ENCODE data around the gene BCL7C.
A peak's percentile ranks its signal among the peaks of the same experiment; 100 is the strongest.
"Not testable (repeated sequence)": the region's sequence is repeated elsewhere in the genome, so short reads cannot be mapped to it uniquely, and the experiment has no call there.

BCL7C gene

DNA sequence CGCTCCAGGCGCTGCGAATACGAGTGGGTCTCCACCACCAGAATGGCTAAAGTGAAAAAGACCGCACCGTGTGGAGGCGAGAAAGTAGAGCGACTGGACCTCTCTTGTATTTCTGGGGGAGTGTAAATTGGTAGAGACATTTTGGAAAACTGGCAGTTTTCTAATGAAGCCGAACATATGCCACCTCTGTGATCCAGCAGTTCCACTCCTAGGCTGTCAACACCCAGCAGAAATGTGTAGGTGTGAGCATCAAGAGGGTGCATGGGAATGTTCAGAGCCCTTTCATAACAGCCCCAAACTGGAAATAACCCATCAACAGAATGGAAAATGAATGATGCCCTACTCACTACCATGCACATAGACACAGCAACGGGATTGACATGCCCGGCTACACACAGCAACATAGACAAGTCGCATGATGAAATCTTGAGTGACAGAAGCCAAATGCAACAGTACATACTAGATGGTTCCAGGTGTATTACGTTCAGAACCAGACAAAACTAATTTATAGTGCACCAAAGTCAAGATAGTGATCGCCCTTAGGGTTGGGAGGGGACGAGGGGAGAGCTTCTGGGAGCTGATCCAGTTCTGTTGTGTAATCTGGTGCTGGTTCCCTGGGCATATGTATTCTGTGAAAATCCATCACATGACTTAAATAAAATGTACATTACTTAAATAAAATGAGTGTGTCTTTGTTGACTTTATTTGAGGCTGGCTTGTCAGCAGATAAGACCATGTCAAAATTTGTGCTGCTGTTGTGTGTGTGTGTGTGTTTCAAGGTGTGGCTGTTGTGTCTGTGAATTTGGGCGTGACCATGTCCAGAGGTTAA is 877 bp upstream of the BCL7C start:
- no peak for DNase-seq

DNA sequence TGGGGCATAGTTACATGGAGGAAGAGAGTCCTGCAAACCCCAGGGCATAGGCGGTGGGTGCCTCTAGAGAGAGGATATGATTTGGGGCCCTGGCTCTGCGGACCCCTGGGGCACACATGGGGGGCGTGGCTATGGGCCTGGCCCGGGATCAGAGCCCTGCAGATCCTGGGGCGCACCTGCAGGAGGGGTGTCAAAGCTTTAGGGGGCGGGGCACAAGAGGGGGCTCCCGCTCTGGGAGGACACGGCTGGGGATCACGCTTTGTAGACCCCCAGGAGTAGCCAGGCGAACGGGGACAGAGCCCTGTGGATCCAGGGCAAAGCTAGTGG is 497 bp downstream of the BCL7C start:
- DNase-seq = peak; percentile 28 to 38

DNA sequence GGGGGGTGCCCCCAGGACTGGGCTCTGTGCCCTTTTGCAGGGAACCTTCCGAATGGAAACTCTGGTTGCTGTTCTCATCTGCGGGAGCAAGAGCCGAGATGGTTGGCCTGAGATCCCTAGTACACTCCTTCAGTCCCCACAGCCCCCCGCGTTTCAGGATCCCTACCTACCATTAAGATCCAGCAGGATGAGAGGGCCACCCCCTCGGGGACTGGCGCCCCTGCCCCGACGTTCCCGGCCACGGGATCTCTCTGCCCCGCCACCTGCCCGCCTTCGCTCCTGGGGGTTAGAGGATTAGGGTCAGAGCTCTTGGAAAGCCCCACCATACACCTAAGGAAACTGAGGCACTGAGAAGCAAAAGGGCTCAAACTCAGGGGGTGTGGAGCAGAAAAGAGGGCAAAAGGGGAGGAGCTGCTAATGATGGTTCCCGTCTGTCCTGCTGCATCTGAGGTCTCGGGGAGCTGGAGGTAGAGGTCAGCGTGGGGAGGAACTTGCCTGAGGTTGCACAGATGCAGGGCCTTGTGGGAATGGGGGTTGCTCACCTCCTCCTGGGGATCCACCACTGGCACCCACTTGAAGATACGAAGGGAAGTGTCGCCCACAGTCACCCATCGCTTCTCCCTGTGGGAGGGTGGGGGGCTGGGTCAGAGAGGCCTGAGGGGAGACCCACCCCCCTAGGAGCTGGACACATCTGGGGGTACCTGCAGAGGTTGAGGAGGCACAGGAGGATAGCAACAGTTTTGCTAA is 1.0 kb downstream of the BCL7C start:
- DNase-seq = no peak

DNA sequence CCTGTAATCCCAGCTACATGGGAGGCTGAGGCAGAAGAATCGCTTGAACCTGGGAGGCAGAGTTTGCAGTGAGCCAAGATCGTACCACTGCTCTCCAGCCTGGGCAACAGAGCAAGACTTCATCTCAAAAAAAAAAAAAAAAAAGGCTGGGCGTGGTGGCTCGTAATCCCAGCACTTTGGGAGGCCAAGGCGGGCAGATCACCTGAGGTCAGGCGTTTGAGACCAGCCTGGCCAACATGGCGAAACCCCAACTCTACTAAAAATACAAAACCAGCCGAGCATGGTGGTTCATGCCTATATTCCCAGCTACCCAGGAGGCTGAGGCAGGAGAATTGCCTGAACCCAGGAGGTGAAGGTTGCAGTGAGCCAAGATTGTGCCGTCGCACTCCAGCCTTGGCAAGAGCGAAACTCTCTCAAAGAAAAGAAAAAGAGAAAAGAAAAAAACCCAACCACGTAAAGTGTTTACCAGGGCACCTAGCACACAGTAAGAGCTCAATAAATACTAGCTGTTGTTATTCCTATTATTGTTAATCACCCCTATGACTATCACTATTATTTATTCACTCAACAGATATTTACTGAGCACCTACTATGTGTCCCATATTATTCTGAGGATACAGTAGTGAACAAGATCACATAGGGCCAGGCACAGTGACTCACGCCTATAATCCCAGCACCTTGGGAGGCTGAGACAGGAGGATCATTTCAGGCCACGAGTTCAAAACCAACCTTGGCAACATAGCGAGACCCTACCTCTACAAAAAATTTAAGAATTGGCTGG is 2.6 kb downstream of the BCL7C start:
- not testable (repeated sequence) for DNase-seq

DNA sequence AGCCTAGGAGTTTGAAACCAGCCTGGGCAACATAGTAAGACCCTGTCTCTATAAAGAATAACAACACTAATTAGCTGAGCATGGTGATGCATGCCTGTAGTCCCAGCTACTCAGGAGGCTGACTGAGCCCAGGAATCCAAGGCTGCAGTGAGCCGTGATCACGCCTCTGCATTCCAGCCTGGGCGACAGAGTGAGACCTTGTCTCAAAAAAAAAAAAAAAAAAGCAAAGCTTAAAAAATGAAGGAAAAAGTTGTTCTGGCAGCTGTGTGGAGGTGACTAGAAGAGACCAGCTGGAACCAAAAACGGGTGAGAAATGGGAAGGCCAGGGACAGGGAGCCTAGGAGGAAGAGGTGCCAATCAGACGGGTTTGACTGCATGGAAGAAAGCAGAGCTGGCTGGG is 4.2 kb downstream of the BCL7C start:
- DNase-seq = no peak

DNA sequence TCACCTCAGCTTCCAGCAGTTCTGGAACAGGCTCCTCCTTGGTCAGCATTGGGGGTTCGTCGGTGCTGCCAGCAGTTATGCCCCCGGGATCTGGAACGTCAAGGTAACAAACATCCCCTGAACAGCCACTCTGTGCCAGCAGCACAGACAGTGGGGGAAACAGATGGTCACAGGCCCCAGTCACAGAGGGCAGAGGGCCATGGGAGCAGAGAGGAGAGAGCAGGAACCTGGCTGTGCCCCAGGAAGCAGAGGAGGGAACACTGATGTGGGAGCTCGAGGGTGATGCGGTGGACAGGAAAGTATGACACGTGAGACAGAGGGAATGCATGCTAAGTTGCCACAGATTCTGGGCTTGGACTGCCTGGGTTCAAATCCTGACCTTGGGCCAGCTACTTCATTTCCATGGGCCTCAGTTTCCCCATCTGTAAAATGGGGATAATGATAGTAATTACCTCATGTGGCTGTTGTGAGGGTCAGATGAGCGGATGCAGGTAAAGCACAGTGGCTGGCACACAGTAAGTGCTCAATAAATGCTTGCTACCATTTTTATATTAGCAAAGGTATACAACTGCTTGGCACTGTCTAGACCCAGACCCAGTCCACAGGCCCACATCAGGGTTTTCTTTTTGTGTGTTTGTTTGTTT is 4.9 kb downstream of the BCL7C start:
- DNase-seq = no peak

DNA sequence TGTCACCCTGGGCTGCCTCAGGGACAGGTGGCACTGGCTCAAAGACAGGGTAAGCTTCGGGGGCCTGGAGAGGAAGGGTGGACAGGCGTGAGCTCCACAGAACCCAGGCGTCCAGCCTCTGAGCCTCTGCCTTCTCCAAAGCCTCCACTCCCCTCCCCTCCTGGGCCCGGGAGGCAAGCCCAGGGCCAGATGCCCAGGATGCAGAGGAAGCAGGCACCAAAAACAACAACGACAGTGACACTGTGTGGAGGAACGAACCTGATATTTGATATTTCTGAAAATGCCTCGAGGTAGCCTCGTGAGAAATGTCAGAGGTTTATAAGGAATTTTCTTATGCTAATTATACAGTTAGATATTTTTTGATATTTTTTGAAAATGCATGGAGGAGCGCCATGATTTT is 6.0 kb downstream of the BCL7C start:
- no peak for DNase-seq

DNA sequence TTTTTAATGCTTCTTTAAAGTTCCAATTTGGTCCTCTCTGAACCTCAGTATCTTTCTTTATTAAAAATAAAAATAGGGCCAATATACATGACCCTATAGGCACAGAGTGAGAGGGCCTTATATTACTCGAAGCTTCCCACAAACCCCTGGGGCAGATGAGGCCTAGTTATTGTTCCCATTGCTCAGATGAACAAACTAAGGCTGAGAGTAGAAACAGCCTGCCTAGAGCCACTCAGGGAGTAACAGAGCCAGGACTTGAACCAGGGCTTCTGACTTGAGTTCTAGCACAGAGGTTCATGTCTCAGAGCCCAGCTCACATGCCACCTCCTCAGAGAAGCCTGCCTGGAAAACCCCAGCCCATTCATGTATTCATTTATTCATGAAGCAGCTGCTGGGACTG is 7.7 kb downstream of the BCL7C start:
- no peak for DNase-seq

DNA sequence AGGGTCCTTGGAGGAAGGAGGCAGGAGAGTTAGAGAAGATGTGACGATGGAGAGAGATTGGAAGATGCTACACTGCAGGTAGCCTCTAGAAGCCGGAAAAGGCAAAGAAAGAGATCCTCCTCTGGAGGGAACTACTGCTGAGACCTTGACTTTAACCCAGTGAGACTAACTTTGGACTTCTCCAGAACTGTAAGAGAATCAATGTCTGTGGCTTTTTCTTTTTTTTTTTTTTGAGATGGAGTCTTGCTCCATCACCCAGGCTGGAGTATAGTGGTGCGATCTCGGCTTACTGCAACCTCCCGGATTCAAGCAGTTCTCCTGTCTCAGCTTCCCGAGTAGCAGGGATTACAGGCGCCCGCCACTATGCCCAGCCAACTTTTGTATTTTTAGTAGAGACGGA is 8.7 kb downstream of the BCL7C start:
- no peak for DNase-seq

DNA sequence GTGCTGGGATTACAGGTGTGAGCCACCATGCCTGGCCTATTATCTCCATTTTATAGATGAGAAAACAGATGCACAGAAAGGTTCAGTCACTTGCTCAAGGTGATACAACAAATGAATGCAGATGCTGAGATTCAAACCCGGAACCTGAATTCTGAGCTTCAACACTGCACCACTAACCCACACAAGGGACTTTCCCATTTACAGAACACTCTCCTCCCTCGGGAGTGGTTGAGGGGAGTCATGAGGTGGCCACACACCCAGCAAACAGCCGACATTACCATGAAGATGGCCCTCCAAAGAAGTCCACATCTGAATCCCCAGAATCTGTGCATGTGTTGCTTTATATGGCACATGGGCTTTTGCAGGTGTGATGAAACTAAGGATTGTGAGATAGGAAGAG is 9.1 kb downstream of the BCL7C start:
- no peak for DNase-seq

DNA sequence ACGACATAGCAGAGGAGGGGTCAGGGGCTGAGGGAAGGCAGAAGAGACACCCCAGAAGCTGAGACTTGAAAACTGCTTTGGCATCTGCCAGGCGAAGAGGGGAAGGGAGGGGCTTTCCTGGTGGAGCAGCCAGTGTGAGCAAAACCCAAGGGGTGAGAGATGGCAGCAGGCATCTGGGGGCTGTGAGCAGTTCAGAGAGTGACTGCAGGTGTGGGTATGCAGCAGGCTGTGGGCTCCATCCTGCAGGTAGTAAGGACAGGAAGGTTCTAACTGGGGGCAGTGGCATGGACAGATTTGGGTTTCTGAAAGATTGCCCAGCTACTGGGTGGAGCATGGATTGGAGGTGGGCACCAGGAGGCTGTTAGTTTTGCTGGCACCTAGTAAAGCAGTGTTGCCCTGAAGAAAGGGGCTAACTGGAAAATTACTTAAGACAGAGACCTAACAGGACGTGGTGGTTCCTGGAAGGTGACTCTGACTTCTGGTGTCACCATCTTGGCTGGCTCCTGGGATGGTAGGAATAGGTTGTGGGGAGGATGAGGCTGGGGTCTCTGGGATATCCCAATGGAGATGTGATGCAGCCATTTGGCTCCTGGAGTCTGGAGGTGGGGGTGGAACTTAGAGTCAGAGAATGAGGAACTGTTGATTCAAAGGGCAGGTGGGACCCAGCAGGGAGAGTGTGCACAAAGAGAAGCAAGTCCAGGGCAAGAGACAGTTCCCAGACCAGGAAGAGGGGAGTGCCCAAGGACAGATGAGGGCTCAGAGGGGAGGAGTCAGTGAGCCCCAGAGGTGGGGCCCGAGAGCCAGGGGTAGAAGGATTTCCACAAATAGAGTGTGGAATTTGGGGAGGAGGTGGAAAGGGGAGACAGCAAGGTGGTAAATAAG is 11.2 kb downstream of the BCL7C start:
- no peak for DNase-seq

DNA sequence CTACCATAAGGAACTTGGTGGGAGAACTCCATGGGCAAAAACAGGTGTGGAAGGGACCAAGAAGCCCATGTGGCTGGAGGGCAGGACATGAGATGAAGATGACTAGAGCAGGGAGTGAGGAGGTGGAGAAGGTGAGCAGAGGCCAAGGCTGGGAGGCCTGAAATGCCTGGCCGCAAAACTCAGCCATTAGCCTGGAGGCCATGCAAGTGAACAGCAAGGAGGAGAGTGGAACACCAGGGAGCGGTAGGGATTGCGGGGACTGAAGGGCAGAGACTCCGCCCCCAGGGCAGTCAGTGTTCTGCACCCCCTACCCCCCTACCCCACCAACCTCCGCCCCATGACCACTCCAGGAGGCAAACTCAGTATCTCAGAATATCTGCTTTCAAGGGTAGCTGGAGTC is 17.0 kb downstream of the BCL7C start:
- no peak for DNase-seq

DNA sequence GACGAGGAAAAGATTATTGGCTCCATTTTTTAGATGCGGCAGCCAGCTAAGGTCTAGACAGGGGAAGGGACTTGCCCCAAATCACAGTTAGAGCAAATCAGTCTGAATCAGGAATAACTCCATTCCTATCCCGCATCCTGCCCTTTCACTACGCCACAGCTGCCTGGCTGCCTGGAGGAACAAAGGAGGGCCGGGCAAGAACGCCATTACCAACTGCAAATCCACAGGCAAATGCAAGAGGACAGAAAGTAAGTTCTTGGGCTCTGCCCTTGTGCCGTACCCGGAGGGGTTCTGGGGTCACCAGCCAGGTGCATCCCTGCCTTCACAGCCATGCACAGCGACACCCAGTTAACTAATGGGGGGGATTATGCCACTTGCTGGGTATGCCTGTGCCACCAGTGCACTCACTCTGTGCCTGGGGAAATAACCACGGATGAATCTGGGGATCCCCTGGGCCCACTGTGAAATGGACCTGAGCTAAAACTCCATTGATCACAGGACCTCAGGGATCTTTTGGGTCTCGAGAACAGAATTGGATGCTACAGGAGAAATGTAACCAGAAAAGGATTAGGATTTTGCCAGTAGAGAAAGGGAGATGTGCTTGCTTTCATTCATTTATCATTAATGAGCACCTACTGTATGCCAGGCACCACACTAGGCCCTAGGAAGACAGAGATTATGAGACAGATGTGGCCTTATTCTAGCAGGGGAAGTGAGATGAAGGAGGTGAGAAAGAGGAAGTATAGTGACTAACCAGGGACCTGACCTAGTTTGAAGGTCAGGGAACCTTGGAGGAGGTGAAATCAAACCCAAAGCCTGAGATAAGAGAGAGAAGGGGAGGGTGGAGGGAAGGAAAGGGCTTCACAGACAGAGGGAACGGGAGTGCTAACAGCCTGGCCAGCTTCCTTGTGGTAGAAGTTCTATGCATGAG is 17.7 kb downstream of the BCL7C start:
- peak; percentile 24 to 28 for DNase-seq

DNA sequence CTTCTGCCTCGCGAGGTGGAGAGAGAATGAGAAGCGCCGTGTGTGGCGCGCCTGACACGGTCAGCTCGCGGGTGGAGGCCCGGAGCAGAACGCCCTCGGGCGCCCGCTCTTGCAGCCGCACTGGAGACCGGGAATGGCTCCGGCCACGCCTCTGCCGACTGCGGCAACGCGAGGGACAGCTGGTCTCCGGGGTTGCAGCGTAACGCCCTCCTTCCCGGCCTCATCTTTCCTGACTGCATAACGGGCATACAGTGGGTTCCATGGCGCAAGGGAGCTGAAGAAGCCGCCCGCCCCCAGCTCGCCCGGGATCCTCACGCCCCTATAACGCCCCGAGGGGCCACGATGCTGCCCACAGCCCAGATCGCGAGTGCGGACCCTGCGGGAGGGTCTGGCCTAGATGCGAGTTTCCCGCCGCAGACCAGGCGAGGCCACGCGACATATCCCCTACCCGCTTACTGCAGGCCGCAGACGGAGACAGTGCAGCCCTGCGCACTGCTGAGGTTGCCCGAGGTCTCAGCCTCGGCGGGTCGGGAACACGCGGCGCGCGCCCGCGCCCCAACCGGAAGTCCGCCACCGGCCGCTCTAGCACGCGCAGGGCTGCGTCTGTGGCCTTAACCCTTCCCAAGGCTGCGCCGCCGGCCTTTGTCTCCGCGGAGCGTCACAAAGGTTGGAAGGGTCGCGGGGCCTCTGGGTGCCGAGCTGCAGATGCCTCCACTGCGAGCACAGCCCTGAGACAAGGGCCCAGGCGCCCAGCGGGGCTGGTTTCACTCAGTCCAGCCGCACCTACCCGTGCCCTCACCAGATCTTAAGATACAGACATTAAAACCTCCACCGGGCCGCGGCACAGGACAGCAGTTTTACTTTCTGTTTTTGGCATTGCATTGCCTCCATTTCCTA is 18.8 kb downstream of the BCL7C start:
- peak; percentile 90 to 91 for DNase-seq

DNA sequence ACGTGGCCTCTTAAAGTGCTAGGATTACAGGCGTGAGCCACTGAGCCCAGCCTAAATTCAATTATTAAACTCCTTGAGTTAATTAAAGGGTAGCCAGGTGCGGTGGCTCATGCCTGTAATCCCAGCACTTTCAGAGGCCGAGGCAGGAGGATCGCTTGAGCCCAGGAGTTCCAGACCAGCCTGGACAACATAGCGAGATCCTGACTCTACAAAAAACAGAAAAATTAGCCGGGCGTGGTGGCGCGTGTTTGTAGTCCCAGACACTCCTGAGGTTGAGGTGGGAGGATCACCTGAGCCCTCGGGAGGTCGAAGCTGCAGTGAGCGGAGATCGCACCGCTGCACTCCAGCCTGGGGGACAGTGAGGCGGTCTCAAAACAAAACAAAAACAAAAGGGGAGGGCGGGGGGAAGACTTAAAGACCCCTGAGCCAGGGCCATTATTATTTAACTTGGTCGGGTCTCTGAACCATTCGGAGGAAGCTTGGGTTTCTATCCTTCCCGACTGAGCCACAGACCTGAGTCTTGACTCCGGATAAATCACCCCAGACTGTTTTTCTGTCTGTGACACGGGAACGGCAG is 19.5 kb downstream of the BCL7C start:
- DNase-seq = no peak

DNA sequence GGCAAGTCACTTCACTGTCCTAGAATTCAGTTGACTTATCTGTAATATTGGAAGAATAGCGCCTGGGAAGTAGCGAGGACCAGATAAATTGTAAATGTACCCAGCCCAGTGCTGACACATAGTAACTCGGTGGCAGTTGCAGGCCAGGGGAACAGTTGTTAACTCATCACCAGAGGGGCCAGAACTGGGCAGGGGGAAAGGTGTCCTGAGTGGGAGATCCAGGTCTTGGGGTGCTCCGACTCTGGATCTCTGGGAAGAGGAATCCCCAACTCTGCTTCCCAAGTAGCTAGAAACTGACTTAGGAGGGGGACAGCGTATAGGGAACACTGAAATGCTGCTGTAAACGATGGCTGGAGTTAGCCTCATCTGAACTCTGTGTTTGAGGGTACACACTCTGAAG is 23.0 kb downstream of the BCL7C start:
- DNase-seq = no peak

DNA sequence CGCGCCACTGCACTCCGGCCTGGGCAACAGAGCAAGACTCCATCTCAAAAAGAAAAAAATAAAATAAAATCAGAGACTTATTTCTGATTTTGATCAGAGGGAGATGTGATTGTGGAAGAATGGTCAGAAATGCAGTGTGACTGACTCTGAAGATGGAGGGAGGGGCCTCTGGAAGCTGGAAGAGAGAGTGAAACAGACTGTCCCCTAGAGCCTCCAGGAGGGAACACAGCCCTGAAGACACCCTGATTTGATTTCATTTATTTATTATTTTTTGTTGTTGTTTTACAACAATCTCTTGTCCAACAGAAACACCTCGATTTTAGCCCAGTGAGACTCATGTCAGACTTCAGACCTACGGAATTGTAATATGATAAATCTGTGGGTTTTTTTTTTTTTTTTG is 26.1 kb downstream of the BCL7C start:
- DNase-seq = no peak

DNA sequence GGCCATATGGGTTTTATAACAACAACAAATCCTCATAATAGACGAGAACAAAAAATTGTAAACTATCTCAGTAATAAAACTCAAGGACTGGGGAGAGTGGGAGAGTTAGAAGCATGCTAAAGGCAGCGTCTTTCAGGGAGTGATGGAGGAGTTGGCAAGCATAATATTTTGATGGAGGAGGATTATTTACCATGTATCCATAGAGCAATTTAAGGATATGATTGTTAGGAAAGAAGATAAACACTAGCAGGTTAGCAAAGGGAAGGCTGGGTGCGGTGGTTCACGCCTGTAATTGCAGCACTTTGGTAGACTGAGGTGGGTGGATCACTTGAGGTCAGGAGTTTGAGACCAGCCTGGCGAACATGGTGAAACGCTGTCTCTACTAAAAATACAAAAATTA is 27.8 kb downstream of the BCL7C start:
- DNase-seq = no peak

DNA sequence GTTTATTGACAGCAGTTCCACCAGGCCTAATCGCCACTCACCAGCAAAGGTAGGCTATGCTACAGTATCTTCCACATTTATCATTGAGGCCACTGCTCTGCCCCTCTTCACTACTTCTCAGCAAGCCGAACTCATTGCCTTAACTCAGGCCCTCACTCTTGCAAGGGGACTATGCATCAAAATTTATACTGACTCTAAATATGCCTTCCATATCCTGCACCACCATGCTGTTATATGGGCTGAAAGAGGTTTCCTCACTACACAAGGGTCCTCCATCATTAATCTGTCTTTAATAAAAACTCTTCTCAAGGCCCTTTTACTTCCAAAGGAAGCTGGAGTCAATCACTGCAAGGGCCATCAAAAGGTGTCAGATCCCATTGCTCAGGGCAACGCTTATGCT is 30.7 kb downstream of the BCL7C start:
- not testable (repeated sequence) for DNase-seq

DNA sequence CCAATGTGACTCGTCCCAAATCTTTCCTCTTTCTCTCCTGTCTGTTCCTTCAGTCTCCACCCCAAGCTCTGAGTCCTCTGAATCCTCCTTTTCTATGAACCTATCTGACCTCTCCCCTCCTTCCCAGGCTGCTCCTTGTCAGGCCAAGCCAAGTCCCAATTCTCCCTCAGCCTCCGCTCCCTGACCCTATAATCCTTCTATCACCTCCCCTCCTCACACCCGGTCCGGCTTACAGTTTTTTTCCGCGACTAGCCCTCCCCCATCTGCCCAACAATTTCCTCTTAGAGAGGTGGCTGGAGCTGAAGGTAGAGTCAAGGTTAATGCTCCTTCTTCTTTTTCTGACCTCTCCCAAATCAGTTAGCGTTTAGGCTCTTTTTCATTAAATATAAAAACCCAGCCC is 33.1 kb downstream of the BCL7C start:
- DNase-seq = not testable (repeated sequence)

Data from stimulated activated CD4-positive, alpha-beta T cell treated with anti-CD3 and anti-CD28 coated beads, Interleukin-2, amount 100 ng/mL, for 24 hours (primary cell).